ENCODE data around the gene GNAI2. TPM values are rescaled to one million over a fixed set of nuclear protein-coding genes. Genes with fewer than 3 reads are reported as not detected.

Gene GNAI2
- total RNA-seq, result 116 TPM
- polyA plus RNA-seq (ENCODE audit: insufficient read depth in 1 of 8, insufficient read length in 8 of 8, low replicate concordance in 1 of 8), result 100 to 1,000 TPM; 153 to 222 (median 191) TPM
- long read RNA-seq, donor 1, transcript GNAI2-202 (9 exons, 2,464 nt), result major isoform, 15 of 26 reads
- long read RNA-seq, donor 1, partial matches to known transcripts, result 10 of 26 reads
- long read RNA-seq, donor 1, other reads (novel, unspliced or antisense), result 0 of 26 reads
- long read RNA-seq, donor 2, transcript GNAI2-202 (9 exons, 2,464 nt), result major isoform, 5 of 5 reads
- long read RNA-seq, donor 2, partial matches to known transcripts, result 0 of 5 reads
- long read RNA-seq, donor 2, other reads (novel, unspliced or antisense), result 0 of 5 reads
- long read RNA-seq, donor 3, transcript GNAI2-202 (9 exons, 2,464 nt), result major isoform, 37 of 82 reads
- long read RNA-seq, donor 3, partial matches to known transcripts, result 39 of 82 reads
- long read RNA-seq, donor 3, other reads (novel, unspliced or antisense), result 0 of 82 reads
- long read RNA-seq, donor 4, transcript GNAI2-202 (9 exons, 2,464 nt), result major isoform, 40 of 41 reads
- long read RNA-seq, donor 4, partial matches to known transcripts, result 0 of 41 reads
- long read RNA-seq, donor 4, other reads (novel, unspliced or antisense), result 0 of 41 reads
- long read RNA-seq, donor 5, transcript GNAI2-202 (9 exons, 2,464 nt), result major isoform, 116 of 182 reads
- long read RNA-seq, donor 5, partial matches to known transcripts, result 59 of 182 reads
- long read RNA-seq, donor 5, other reads (novel, unspliced or antisense), result 0 of 182 reads
- long read RNA-seq, donor 6, transcript GNAI2-202 (9 exons, 2,464 nt), result major isoform, 55 of 67 reads
- long read RNA-seq, donor 6, partial matches to known transcripts, result 10 of 67 reads
- long read RNA-seq, donor 6, other reads (novel, unspliced or antisense), result 0 of 67 reads
- long read RNA-seq, donor 7, transcript GNAI2-202 (9 exons, 2,464 nt), result major isoform, 44 of 44 reads
- long read RNA-seq, donor 7, partial matches to known transcripts, result 0 of 44 reads
- long read RNA-seq, donor 7, other reads (novel, unspliced or antisense), result 0 of 44 reads
- long read RNA-seq, donor 8, transcript GNAI2-202 (9 exons, 2,464 nt), result major isoform, 16 of 18 reads
- long read RNA-seq, donor 8, partial matches to known transcripts, result 0 of 18 reads
- long read RNA-seq, donor 8, other reads (novel, unspliced or antisense), result 0 of 18 reads
- long read RNA-seq, donor 9, transcript GNAI2-202 (9 exons, 2,464 nt), result major isoform, 15 of 20 reads
- long read RNA-seq, donor 9, partial matches to known transcripts, result 0 of 20 reads
- long read RNA-seq, donor 9, other reads (novel, unspliced or antisense), result 0 of 20 reads
- long read RNA-seq, donor 10, transcript GNAI2-202 (9 exons, 2,464 nt), result major isoform, 43 of 47 reads
- long read RNA-seq, donor 10, partial matches to known transcripts, result 0 of 47 reads
- long read RNA-seq, donor 10, other reads (novel, unspliced or antisense), result 0 of 47 reads
- long read RNA-seq, donor 11, transcript GNAI2-202 (9 exons, 2,464 nt), result major isoform, 35 of 48 reads
- long read RNA-seq, donor 11, partial matches to known transcripts, result 10 of 48 reads
- long read RNA-seq, donor 11, other reads (novel, unspliced or antisense), result 0 of 48 reads

GRCh38 chr3:50235716-50236483, at the start of gene GNAI2:
Gene GNAI2, plus strand, starts transcription at chr3:50236204. Its CDS starts 132 bp downstream, at chr3:50236336.
- H3K4me1 ChIP-seq (ENCODE audit: control insufficient read depth, insufficient read depth, low read length), result peaks cover 53% of the 10 kb centered on the region
- no peaks in the 10 kb centered on the region for H3K27me3 ChIP-seq (ENCODE audit: control insufficient read depth, insufficient read depth, low read length)
- DNase-seq, result peak; percentile 100
- H3K4me3 ChIP-seq (ENCODE audit: low read length), result peak within 1 kb of the TSS; percentile 65
- H3K36me3 ChIP-seq (ENCODE audit: control insufficient read depth, insufficient read depth, low read length), result peaks cover 21% of the 10 kb centered on the region
- H3K27ac ChIP-seq (ENCODE audit: low read length), result peak within 1 kb of the TSS; percentile 96
- WGBS (ENCODE audit: insufficient coverage), result under 1% methylated on average over 72 of the region's 75 CpGs
- H3K9me3 ChIP-seq (replicated peaks; ENCODE audit: control insufficient read depth, low read depth, low read length), result no peaks in the 10 kb centered on the region

- H3K4me3 ChIP-seq (ENCODE audit: low read length), result no peak overlapping the region
- DNase-seq, result no peak
- no peak overlapping the region for H3K27ac ChIP-seq (ENCODE audit: low read length)
- H3K9me3 ChIP-seq (replicated peaks; ENCODE audit: control insufficient read depth, low read depth, low read length), result no peaks in the 10 kb centered on the region
- 77% methylated on average over 4 of the region's 19 CpGs for WGBS (ENCODE audit: insufficient coverage)
- peaks cover 20% of the 10 kb centered on the region for H3K36me3 ChIP-seq (ENCODE audit: control insufficient read depth, insufficient read depth, low read length)
- H3K27me3 ChIP-seq (ENCODE audit: control insufficient read depth, insufficient read depth, low read length), result peaks cover 6% of the 10 kb centered on the region
- peaks cover 7% of the 10 kb centered on the region for H3K4me1 ChIP-seq (ENCODE audit: control insufficient read depth, insufficient read depth, low read length)
These were observed 48.3 kb upstream of the GNAI2 start for GRCh38 chr3:50187750-50188149.

DNA sequence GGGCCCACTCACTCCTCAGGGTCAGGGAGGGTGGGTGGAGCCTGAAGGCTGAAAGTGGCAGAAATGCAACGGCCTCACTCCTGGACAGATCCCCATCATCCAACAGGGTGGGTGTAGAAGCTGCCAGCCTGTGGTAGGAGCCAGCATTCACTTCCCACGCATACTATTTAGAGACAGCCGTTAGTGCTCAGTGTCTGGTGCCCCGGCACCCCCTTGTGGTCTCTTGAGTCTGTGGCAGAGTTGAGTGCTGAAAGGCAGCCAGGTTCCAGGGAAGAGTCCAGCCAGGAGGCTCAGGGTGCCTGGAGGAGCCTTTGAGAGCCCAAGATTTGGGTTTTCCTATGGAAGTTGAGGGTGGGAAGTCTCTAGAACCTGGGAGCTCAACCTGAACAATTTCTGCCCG, 46.7 kb upstream of the GNAI2 start:
- no peaks in the 10 kb centered on the region for H3K9me3 ChIP-seq (replicated peaks; ENCODE audit: control insufficient read depth, low read depth, low read length)
- peaks cover 17% of the 10 kb centered on the region for H3K36me3 ChIP-seq (ENCODE audit: control insufficient read depth, insufficient read depth, low read length)
- no peak overlapping the region for H3K27ac ChIP-seq (ENCODE audit: low read length)
- H3K4me3 ChIP-seq (ENCODE audit: low read length), result no peak overlapping the region
- peaks cover 20% of the 10 kb centered on the region for H3K4me1 ChIP-seq (ENCODE audit: control insufficient read depth, insufficient read depth, low read length)
- WGBS (ENCODE audit: insufficient coverage), result 28% methylated on average over 2 of the region's 5 CpGs
- peaks cover 22% of the 10 kb centered on the region for H3K27me3 ChIP-seq (ENCODE audit: control insufficient read depth, insufficient read depth, low read length)
- DNase-seq, result peak; percentile 89

- no peak overlapping the region for H3K4me3 ChIP-seq (ENCODE audit: low read length)
- H3K9me3 ChIP-seq (replicated peaks; ENCODE audit: control insufficient read depth, low read depth, low read length), result no peaks in the 10 kb centered on the region
- peaks cover 26% of the 10 kb centered on the region for H3K4me1 ChIP-seq (ENCODE audit: control insufficient read depth, insufficient read depth, low read length)
- no peak overlapping the region for H3K27ac ChIP-seq (ENCODE audit: low read length)
- WGBS (ENCODE audit: insufficient coverage), result 90% methylated on average over 3 of the region's 7 CpGs
- peaks cover 27% of the 10 kb centered on the region for H3K27me3 ChIP-seq (ENCODE audit: control insufficient read depth, insufficient read depth, low read length)
- peaks cover 17% of the 10 kb centered on the region for H3K36me3 ChIP-seq (ENCODE audit: control insufficient read depth, insufficient read depth, low read length)
- no peak for DNase-seq
These were observed 46.0 kb upstream of the GNAI2 start for GRCh38 chr3:50189989-50190388.

DNA sequence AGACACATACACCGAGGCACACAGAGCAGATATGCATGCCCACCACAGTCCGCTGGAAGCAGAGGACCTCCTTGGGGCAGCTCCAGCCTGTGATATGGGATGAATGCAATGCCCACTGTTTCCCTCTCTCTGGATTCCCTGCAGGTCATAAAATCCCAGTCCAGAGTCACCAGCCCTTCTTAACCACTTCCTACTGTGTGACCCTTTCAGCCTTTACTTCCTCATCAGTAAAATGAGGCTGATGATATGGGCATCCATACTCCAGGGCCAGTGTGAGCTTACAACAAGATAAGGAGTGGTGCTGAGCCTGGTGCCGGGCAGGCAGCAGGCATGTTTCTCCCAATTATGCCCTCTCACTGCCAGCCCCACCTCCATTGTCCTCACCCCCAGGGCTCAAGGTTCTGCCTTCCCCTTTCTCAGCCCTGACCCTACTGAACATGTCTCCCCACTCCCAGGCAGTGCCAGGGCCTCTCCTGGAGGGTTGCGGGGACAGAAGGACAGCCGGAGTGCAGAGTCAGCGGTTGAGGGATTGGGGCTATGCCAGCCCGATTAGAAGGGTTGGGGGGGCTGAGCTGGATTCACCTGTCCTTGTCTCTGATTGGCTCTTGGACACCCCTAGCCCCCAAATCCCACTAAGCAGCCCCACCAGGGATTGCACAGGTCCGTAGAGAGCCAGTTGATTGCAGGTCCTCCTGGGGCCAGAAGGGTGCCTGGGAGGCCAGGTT, 44.9 kb upstream of the GNAI2 start, which contains the start of gene GNAT1:
GNAT1 (plus strand) TSS at position 675 of the 725 bp plus-strand sequence. CDS start 116 bp downstream, outside the sequence.
- no peak within 1 kb of the TSS for H3K27ac ChIP-seq (ENCODE audit: low read length)
- H3K4me1 ChIP-seq (ENCODE audit: control insufficient read depth, insufficient read depth, low read length), result peaks cover 34% of the 10 kb centered on the region
- WGBS (ENCODE audit: insufficient coverage), result 82% methylated on average over 2 of the region's 8 CpGs
- no peak within 1 kb of the TSS for H3K4me3 ChIP-seq (ENCODE audit: low read length)
- peaks cover 11% of the 10 kb centered on the region for H3K36me3 ChIP-seq (ENCODE audit: control insufficient read depth, insufficient read depth, low read length)
- H3K27me3 ChIP-seq (ENCODE audit: control insufficient read depth, insufficient read depth, low read length), result peaks cover 38% of the 10 kb centered on the region
- no peak for DNase-seq
- no peaks in the 10 kb centered on the region for H3K9me3 ChIP-seq (replicated peaks; ENCODE audit: control insufficient read depth, low read depth, low read length)

DNA sequence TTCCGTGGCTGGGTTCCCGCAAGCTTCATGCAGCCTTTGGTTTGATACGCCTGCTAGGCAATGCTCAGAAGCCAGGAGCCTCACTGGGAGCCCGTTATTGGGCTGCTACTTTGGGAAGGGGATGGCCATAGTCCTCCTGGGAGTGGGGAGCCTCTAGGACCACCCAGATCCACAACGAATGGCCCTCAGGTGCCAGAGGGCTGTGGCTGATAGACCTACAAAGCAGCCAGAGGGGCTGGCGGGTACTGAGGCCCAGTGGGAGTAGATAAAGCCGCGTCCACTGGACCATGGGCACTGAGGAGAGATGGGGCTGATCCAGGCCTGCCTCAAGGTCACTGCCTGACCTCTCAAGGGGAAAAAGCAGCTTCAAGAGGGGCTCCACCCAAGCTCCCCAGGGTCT, 43.9 kb upstream of the GNAI2 start:
- peaks cover 5% of the 10 kb centered on the region for H3K36me3 ChIP-seq (ENCODE audit: control insufficient read depth, insufficient read depth, low read length)
- peaks cover 45% of the 10 kb centered on the region for H3K27me3 ChIP-seq (ENCODE audit: control insufficient read depth, insufficient read depth, low read length)
- H3K4me1 ChIP-seq (ENCODE audit: control insufficient read depth, insufficient read depth, low read length), result peaks cover 34% of the 10 kb centered on the region
- DNase-seq, result no peak
- no peak overlapping the region for H3K4me3 ChIP-seq (ENCODE audit: low read length)
- 74% methylated on average over 8 of the region's 8 CpGs for WGBS (ENCODE audit: insufficient coverage)
- no peaks in the 10 kb centered on the region for H3K9me3 ChIP-seq (replicated peaks; ENCODE audit: control insufficient read depth, low read depth, low read length)
- no peak overlapping the region for H3K27ac ChIP-seq (ENCODE audit: low read length)

GRCh38 chr3:50192689-50193141, 43.3 kb upstream of the GNAI2 start:
- WGBS (ENCODE audit: insufficient coverage), result 2% methylated on average over 14 of the region's 21 CpGs

DNA sequence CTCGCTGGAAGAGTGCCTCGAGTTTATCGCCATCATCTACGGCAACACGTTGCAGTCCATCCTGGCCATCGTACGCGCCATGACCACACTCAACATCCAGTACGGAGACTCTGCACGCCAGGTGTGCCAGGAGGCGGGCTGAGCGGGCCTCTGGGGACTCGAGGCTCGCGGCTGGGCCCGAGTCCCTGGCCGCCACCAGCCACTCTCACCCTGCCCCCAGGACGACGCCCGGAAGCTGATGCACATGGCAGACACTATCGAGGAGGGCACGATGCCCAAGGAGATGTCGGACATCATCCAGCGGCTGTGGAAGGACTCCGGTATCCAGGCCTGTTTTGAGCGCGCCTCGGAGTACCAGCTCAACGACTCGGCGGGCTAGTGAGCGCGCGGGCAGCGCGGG, 42.7 kb upstream of the GNAI2 start:
- no peak for DNase-seq
- Histone ChIP-seq H3K27ac (ENCODE audit: low read length) (no peak overlapping the region), H3K36me3 (ENCODE audit: control insufficient read depth, insufficient read depth, low read length) (peaks cover 4% of the 10 kb centered on the region), H3K4me1 (ENCODE audit: control insufficient read depth, insufficient read depth, low read length) (peaks cover 34% of the 10 kb centered on the region), H3K9me3 (replicated peaks; ENCODE audit: control insufficient read depth, low read depth, low read length) (no peaks in the 10 kb centered on the region), H3K27me3 (ENCODE audit: control insufficient read depth, insufficient read depth, low read length) (peaks cover 45% of the 10 kb centered on the region), H3K4me3 (ENCODE audit: low read length) (no peak overlapping the region)
- 44% methylated on average over 34 of the region's 36 CpGs for WGBS (ENCODE audit: insufficient coverage)

More at GRCh38 chr3:50192689-50193141, 43.3 kb upstream of the GNAI2 start:
- Histone ChIP-seq H3K27me3 (ENCODE audit: control insufficient read depth, insufficient read depth, low read length) (peaks cover 45% of the 10 kb centered on the region), H3K36me3 (ENCODE audit: control insufficient read depth, insufficient read depth, low read length) (peaks cover 5% of the 10 kb centered on the region), H3K9me3 (replicated peaks; ENCODE audit: control insufficient read depth, low read depth, low read length) (no peaks in the 10 kb centered on the region), H3K27ac (ENCODE audit: low read length) (no peak overlapping the region), H3K4me3 (ENCODE audit: low read length) (no peak overlapping the region), H3K4me1 (ENCODE audit: control insufficient read depth, insufficient read depth, low read length) (peaks cover 34% of the 10 kb centered on the region)
- peak; percentile 67 for DNase-seq

Data from muscle of leg (tissue), 16 donors.